OCI-LY3 (cell line): ENCODE results near the gene ROBO1.
A peak's percentile ranks its signal among the peaks of the same experiment; 100 is the strongest.

Source experiments
- H2AFZ ChIP-seq: fragments of 200-600, 300-600 bp; shearing (Covaris generic); 2 replicates; pipeline ENCODE4 v1.6.0; 2014; ENCODE audit warnings: antibody characterized with exemption, low read depth, low read length
- H3K27ac ChIP-seq: fragments of 200-600, 300-600 bp; sonication (generic); 2 replicates; pipeline ENCODE4 v1.5.1; 2014; ENCODE audit warnings: mild to moderate bottlenecking, low read length, moderate library complexity, mixed read lengths
- H3K27me3 ChIP-seq: fragments of 200-600, 300-600 bp; sonication (generic); 2 replicates; pipeline ENCODE4 v1.6.1; 2014; ENCODE audit warnings: low read depth, low read length, mixed read lengths
- H3K36me3 ChIP-seq: fragments of 200-600, 300-600 bp; sonication (generic); replicated peaks from 2 replicates; pipeline ENCODE3; 2014; ENCODE audit warnings: low read depth, low read length, mixed read lengths
- H3K4me1 ChIP-seq: fragments of 300-600, 200-600 bp; sonication (generic); 2 replicates; pipeline ENCODE4 v1.6.1; 2014; ENCODE audit warnings: low read length, mixed read lengths
- H3K4me2 ChIP-seq: fragments of 200-600, 300-600 bp; sonication (generic); 2 replicates; pipeline ENCODE4 v1.6.1; 2014; ENCODE audit warnings: low read length, mixed read lengths
- H3K4me3 ChIP-seq: fragments of 300-600, 200-600 bp; sonication (generic); 2 replicates; pipeline ENCODE4 v1.5.1; 2014; ENCODE audit warnings: antibody characterized with exemption, mild to moderate bottlenecking, low read length, moderate library complexity
- H3K79me2 ChIP-seq: fragments of 300-600, 200-600 bp; shearing (Covaris generic); 2 replicates; pipeline ENCODE4 v1.6.1; 2014; ENCODE audit warnings: mild to moderate bottlenecking, low read length, mixed read lengths
- H3K9ac ChIP-seq: fragments of 300-600, 200-600 bp; shearing (Covaris generic); 2 replicates; pipeline ENCODE4 v1.6.0; 2014; ENCODE audit warnings: mild to moderate bottlenecking, low read length, moderate library complexity
- H3K9me3 ChIP-seq: fragments of 200-600, 300-600 bp; shearing (Covaris generic); 2 replicates; pipeline ENCODE4 v1.6.1; 2014; ENCODE audit warnings: low read length, mixed read lengths; ENCODE audit not compliant: insufficient read depth
- H4K20me1 ChIP-seq: fragments of 200-600, 300-600 bp; sonication (generic); 2 replicates; pipeline ENCODE4 v1.6.1; 2016; ENCODE audit warnings: low read length, mixed read lengths; ENCODE audit not compliant: insufficient read depth
- EZH2phosphoT487 ChIP-seq: fragments of 200-600 bp; shearing (Covaris generic); IDR thresholded peaks from 2 replicates; pipeline ENCODE4 v1.6.1; 2018; ENCODE audit warnings: antibody characterized with exemption, mixed run types, low read depth
- TF ChIP-seq, protein P1 (sequence below): fragments of 200-600, 300-600 bp; sonication (generic); IDR thresholded peaks from 2 replicates; pipeline ENCODE4 v1.5.1; 2014; ENCODE audit warnings: antibody characterized with exemption, low read length, low read depth

Gene ROBO1

DNA sequence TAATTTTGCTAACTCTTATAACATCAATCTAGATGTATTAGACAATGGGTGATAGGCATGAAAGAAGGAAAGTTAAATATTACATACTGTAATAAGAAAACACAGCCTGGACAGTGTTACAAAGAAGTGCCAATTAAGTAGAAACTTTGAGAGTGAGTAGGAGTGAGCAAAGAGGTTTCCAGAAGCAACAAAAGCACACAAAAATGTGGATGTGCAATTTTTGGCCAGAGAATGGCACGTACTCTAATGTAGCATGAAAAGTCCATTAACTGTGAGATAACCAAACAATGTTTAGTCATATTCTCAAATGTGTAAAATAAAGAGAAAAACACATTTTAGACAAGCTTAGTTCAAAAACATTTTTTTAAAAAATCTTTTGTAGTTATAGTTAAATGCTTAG, 567.3 kb downstream of the ROBO1 start:
- Histone ChIP-seq H3K9me3 (no peaks in the 10 kb centered on the region), H3K79me2 (no peaks in the 10 kb centered on the region), H3K9ac (no peak overlapping the region), H3K4me2 (no peak overlapping the region), H3K36me3 (no peaks in the 10 kb centered on the region), H3K4me3 (no peak overlapping the region), H2AFZ (no peak overlapping the region), H3K27me3 (no peaks in the 10 kb centered on the region), H3K27ac (no peak overlapping the region), H3K4me1 (peaks cover 19% of the 10 kb centered on the region), H4K20me1 (no peaks in the 10 kb centered on the region)
- TF ChIP-seq, protein P1, sequence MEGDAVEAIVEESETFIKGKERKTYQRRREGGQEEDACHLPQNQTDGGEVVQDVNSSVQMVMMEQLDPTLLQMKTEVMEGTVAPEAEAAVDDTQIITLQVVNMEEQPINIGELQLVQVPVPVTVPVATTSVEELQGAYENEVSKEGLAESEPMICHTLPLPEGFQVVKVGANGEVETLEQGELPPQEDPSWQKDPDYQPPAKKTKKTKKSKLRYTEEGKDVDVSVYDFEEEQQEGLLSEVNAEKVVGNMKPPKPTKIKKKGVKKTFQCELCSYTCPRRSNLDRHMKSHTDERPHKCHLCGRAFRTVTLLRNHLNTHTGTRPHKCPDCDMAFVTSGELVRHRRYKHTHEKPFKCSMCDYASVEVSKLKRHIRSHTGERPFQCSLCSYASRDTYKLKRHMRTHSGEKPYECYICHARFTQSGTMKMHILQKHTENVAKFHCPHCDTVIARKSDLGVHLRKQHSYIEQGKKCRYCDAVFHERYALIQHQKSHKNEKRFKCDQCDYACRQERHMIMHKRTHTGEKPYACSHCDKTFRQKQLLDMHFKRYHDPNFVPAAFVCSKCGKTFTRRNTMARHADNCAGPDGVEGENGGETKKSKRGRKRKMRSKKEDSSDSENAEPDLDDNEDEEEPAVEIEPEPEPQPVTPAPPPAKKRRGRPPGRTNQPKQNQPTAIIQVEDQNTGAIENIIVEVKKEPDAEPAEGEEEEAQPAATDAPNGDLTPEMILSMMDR, result no peak
- no peak for TF ChIP-seq EZH2phosphoT487

DNA sequence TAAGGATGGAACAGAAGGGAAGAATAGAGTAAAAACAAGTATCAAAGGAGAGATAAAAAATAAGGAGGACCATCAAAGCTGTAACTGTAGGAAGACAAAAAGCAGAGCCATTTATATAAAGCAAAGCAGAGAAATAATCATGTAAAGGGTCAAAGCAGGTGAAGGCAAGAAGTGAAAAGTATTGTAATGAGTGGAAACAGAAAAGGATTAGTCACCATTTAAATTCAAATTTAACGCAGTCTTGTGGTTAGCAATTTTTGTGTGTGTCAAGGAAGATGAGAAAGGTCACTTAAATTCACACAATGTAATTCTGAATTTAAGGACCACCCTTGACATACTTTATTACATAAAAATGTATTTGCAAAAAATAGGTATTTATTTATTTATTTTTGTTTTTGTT, 567.8 kb downstream of the ROBO1 start:
- H3K4me1 ChIP-seq, result peaks cover 19% of the 10 kb centered on the region
- H3K27me3 ChIP-seq, result no peaks in the 10 kb centered on the region
- no peaks in the 10 kb centered on the region for H4K20me1 ChIP-seq
- no peak overlapping the region for H3K4me3 ChIP-seq
- peak overlapping the region; percentile 48 for H3K4me2 ChIP-seq
- H3K36me3 ChIP-seq, result no peaks in the 10 kb centered on the region
- no peak overlapping the region for H3K27ac ChIP-seq
- no peak overlapping the region for H3K9ac ChIP-seq
- H2AFZ ChIP-seq, result no peak overlapping the region
- TF ChIP-seq EZH2phosphoT487, result no peak
- TF ChIP-seq, protein P1, result no peak
- no peaks in the 10 kb centered on the region for H3K79me2 ChIP-seq
- no peaks in the 10 kb centered on the region for H3K9me3 ChIP-seq

DNA sequence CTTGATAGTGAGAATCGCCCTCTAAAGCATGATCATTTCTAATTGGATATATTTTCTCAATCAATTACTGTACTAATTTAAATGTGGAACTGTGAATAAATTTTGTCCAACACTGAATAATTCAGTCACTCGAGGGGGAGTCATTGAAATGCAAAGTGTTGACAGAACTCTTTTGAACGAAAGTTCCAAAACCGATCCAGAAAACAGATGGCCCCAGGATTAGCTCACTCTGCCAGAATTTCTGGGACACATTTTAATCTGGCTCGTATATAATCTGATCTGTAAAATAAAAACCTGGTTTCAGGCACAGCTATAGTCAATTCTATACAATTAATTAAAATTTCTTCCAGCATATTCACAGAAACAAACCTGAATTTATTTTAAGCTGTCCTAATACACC, 580.4 kb downstream of the ROBO1 start:
- H3K9ac ChIP-seq, result no peak overlapping the region
- no peak overlapping the region for H2AFZ ChIP-seq
- H4K20me1 ChIP-seq, result no peaks in the 10 kb centered on the region
- no peak overlapping the region for H3K4me3 ChIP-seq
- no peaks in the 10 kb centered on the region for H3K79me2 ChIP-seq
- no peaks in the 10 kb centered on the region for H3K4me1 ChIP-seq
- H3K27me3 ChIP-seq, result no peaks in the 10 kb centered on the region
- no peaks in the 10 kb centered on the region for H3K36me3 ChIP-seq
- no peak overlapping the region for H3K27ac ChIP-seq
- H3K4me2 ChIP-seq, result no peak overlapping the region
- H3K9me3 ChIP-seq, result no peaks in the 10 kb centered on the region
- TF ChIP-seq, protein P1, result no peak

DNA sequence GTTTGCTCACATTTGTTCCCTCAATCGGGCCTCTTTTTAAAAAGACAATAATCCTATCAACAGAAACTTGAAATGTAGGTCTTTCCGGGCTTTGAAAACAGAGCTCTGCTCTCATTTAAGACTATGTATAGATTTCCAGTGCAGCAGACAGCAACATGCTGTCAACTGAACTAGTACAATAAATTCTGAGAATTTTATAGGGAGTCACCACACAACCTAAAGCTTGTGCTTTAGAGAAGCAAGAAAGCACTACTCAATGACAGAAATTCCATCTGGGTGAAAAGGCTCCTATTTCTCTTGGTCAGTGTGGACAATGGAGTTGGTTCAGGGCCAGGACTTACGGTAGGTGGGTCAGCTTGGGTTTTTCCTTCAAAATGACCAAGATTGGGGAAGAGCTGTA, 583.5 kb downstream of the ROBO1 start:
- no peaks in the 10 kb centered on the region for H3K4me1 ChIP-seq
- H3K4me3 ChIP-seq, result no peak overlapping the region
- H3K9me3 ChIP-seq, result no peaks in the 10 kb centered on the region
- H4K20me1 ChIP-seq, result no peaks in the 10 kb centered on the region
- TF ChIP-seq EZH2phosphoT487, result no peak
- TF ChIP-seq, protein P1, result no peak
- H3K9ac ChIP-seq, result no peak overlapping the region
- no peaks in the 10 kb centered on the region for H3K27me3 ChIP-seq
- H2AFZ ChIP-seq, result no peak overlapping the region
- no peaks in the 10 kb centered on the region for H3K36me3 ChIP-seq
- no peak overlapping the region for H3K27ac ChIP-seq
- H3K4me2 ChIP-seq, result no peak overlapping the region
- no peaks in the 10 kb centered on the region for H3K79me2 ChIP-seq
